ENCODE data around the gene ZBP1.

Gene ZBP1

GRCh38 chr20:57557926-57558613 is 62.2 kb downstream of the ZBP1 start:
- Histone ChIP-seq H3K27me3 (ENCODE audit: insufficient read depth, low read depth, severe bottlenecking) (no peaks in the 10 kb centered on the region), H3K36me3 (no peaks in the 10 kb centered on the region), H3K4me3 (ENCODE audit: low read depth, low read length) (no peak overlapping the region), H3K27ac (no peak overlapping the region), H3K9me3 (ENCODE audit: severe bottlenecking) (no peaks in the 10 kb centered on the region)
- TF ChIP-seq, protein P1, sequence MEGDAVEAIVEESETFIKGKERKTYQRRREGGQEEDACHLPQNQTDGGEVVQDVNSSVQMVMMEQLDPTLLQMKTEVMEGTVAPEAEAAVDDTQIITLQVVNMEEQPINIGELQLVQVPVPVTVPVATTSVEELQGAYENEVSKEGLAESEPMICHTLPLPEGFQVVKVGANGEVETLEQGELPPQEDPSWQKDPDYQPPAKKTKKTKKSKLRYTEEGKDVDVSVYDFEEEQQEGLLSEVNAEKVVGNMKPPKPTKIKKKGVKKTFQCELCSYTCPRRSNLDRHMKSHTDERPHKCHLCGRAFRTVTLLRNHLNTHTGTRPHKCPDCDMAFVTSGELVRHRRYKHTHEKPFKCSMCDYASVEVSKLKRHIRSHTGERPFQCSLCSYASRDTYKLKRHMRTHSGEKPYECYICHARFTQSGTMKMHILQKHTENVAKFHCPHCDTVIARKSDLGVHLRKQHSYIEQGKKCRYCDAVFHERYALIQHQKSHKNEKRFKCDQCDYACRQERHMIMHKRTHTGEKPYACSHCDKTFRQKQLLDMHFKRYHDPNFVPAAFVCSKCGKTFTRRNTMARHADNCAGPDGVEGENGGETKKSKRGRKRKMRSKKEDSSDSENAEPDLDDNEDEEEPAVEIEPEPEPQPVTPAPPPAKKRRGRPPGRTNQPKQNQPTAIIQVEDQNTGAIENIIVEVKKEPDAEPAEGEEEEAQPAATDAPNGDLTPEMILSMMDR (IDR thresholded peaks at IDR 0.05; ENCODE audit: low read depth, low read length) = no peak
- no peak for DNase-seq

GRCh38 chr20:57556980-57557274 is 63.3 kb downstream of the ZBP1 start:
- H3K36me3 ChIP-seq = no peaks in the 10 kb centered on the region
- DNase-seq = no peak
- no peaks in the 10 kb centered on the region for H3K9me3 ChIP-seq (ENCODE audit: severe bottlenecking)
- no peak overlapping the region for H3K27ac ChIP-seq
- H3K27me3 ChIP-seq (ENCODE audit: insufficient read depth, low read depth, severe bottlenecking) = no peaks in the 10 kb centered on the region
- TF ChIP-seq, protein P1 (IDR thresholded peaks at IDR 0.05; ENCODE audit: low read depth, low read length) = no peak
- H3K4me3 ChIP-seq (ENCODE audit: low read depth, low read length) = no peak overlapping the region

GRCh38 chr20:57555457-57556184 is 64.6 kb downstream of the ZBP1 start:
- no peak overlapping the region for H3K4me3 ChIP-seq (ENCODE audit: low read depth, low read length)
- TF ChIP-seq, protein P1 (IDR thresholded peaks at IDR 0.05; ENCODE audit: low read depth, low read length) = no peak
- DNase-seq = no peak
- no peaks in the 10 kb centered on the region for H3K9me3 ChIP-seq (ENCODE audit: severe bottlenecking)
- H3K27me3 ChIP-seq (ENCODE audit: insufficient read depth, low read depth, severe bottlenecking) = no peaks in the 10 kb centered on the region
- no peaks in the 10 kb centered on the region for H3K36me3 ChIP-seq
- H3K27ac ChIP-seq = no peak overlapping the region
